Measurements from ENCODE around the gene GAR1.
"Not testable (repeated sequence)": the region's sequence is repeated elsewhere in the genome, so short reads cannot be mapped to it uniquely, and the experiment has no call there.

The GAR1 gene

GRCh38 chr4:109847896-109848442, 32.4 kb downstream of the GAR1 start, which contains the start of gene LRIT3:
Gene LRIT3 (plus strand): TSS chr4:109848107. CDS start chr4:109848202, 95 bp downstream.
- no peak for DNase-seq

GRCh38 chr4:109848501-109848900, 32.9 kb downstream of the GAR1 start:
- no peak for DNase-seq

GRCh38 chr4:109850601-109851000, 35.0 kb downstream of the GAR1 start:
- DNase-seq, result no peak

- not testable (repeated sequence) for DNase-seq
Measured at GRCh38 chr4:109859426-109860300, 44.1 kb downstream of the GAR1 start.

GRCh38 chr4:109861271-109861670, 45.7 kb downstream of the GAR1 start:
- no peak for DNase-seq

- no peak for DNase-seq
Measured at GRCh38 chr4:109861916-109862511, 46.5 kb downstream of the GAR1 start.

- no peak for DNase-seq
Measured at GRCh38 chr4:109864134-109864533, 48.6 kb downstream of the GAR1 start.

- no peak for DNase-seq
Measured at GRCh38 chr4:109870061-109870460, 54.5 kb downstream of the GAR1 start.

- DNase-seq, result no peak
Measured at GRCh38 chr4:109872065-109872464, 56.5 kb downstream of the GAR1 start.

- no peak for DNase-seq
Measured at GRCh38 chr4:109872950-109873656, 57.5 kb downstream of the GAR1 start.

GRCh38 chr4:109873791-109874514, 58.4 kb downstream of the GAR1 start:
- DNase-seq, result no peak

Data from NCI-H2029 treated with DMSO at 0.1 percent for 48 hours (cell line).